ENCODE data around the gene CLIP2.

Gene CLIP2

GRCh38 chr7:74288034-74288881 lies 949 bp upstream of the CLIP2 start:
- no peaks in the 10 kb centered on the region for H3K9me3 ChIP-seq (ENCODE audit: control insufficient read depth, insufficient read depth, low read depth, low read length)
- ChIA-PET CTCF (interaction anchor here (0.7 to 4.7 kb wide), 5 partner anchors 9 to 278 kb away, joined by 3 to 40 read pairs (median 3); no protein-coding TSS in a partner anchor), POLR2A (interaction anchor here (1.3 to 1.6 kb wide), 3 partner anchors 15 to 77 kb away, joined by 4 to 10 read pairs (median 8); no protein-coding TSS in a partner anchor)
- no peak overlapping the region; the same call in 1 of the 2 replicates for H3K27ac ChIP-seq (ENCODE audit: extremely low read depth, low read depth, low read length)
- peaks cover 5% of the 10 kb centered on the region; the same call in 1 of the 2 replicates for H3K4me1 ChIP-seq (ENCODE audit: control insufficient read depth, insufficient read depth, low read length)
- TF ChIP-seq ZNF341 (tag by site-specific recombination; IDR thresholded peaks at IDR 0.05; ENCODE audit: low read depth), result peak; percentile 56
- peak; percentile 62 for TF ChIP-seq PRDM10 (tag by site-specific recombination; IDR thresholded peaks at IDR 0.05)
- TF ChIP-seq ZBTB17 (tag by site-specific recombination; IDR thresholded peaks at IDR 0.05), result 0 out of 2 replicates have a peak, but pooled peaks have one; percentile 10
- TF ChIP-seq ZNF239 (tag by site-specific recombination; IDR thresholded peaks at IDR 0.05), result no peak
- TF ChIP-seq ZNF843 (tag by site-specific recombination; IDR thresholded peaks at IDR 0.05), result no peak
- no peak for TF ChIP-seq ZNF521 (tag by site-specific recombination; IDR thresholded peaks at IDR 0.05)
- H3K36me3 ChIP-seq (ENCODE audit: control insufficient read depth in 2 of 2, insufficient read depth in 1 of 2, low read length in 2 of 2), result no peaks in the 10 kb centered on the region
- no peak overlapping the region for H3K4me3 ChIP-seq (ENCODE audit: low read depth, low read length)

GRCh38 chr7:74289659-74290552 lies 699 bp downstream of the CLIP2 start:
- Histone ChIP-seq H3K36me3 (ENCODE audit: control insufficient read depth in 2 of 2, insufficient read depth in 1 of 2, low read length in 2 of 2) (no peaks in the 10 kb centered on the region), H3K27ac (ENCODE audit: extremely low read depth, low read depth, low read length) (peak overlapping the region; percentile 57; the same call in 1 of the 2 replicates), H3K4me3 (ENCODE audit: low read depth, low read length) (peak overlapping the region; percentile 56), H3K4me1 (ENCODE audit: control insufficient read depth, insufficient read depth, low read length) (peaks cover 5% of the 10 kb centered on the region; the same call in 1 of the 2 replicates), H3K9me3 (ENCODE audit: control insufficient read depth, insufficient read depth, low read depth, low read length) (no peaks in the 10 kb centered on the region)
- TF ChIP-seq KLF1 (tag by site-specific recombination; IDR thresholded peaks at IDR 0.05) (peak; percentile 29; the same call in 1 of the 2 replicates), ZNF10 (tag by site-specific recombination; IDR thresholded peaks at IDR 0.05) (no peak), SP2 (tag by site-specific recombination; IDR thresholded peaks at IDR 0.05) (peak; percentile 7; the same call in 1 of the 2 replicates), HIC1 (tag by site-specific recombination; IDR thresholded peaks at IDR 0.05) (peak; percentile 70), GLIS2 (tag by site-specific recombination; IDR thresholded peaks at IDR 0.05) (peak; percentile 30; the same call in 1 of the 2 replicates), ZFHX2 (tag by site-specific recombination; conservative IDR thresholded peaks at IDR 0.05) (peak; percentile 71), ZNF529 (tag by site-specific recombination; IDR thresholded peaks at IDR 0.05; ENCODE audit: insufficient replicate concordance) (no peak), SP3 (tag by site-specific recombination; IDR thresholded peaks at IDR 0.05) (0 out of 2 replicates have a peak, but pooled peaks have one; percentile 14), ZNF138 (tag by site-specific recombination; IDR thresholded peaks at IDR 0.05; ENCODE audit: borderline replicate concordance) (no peak), EGR2 (tag by site-specific recombination; IDR thresholded peaks at IDR 0.05; ENCODE audit: low read depth) (peak; percentile 45; the same call in 1 of the 2 replicates), PATZ1 (tag by site-specific recombination; IDR thresholded peaks at IDR 0.05) (no peak), ZBTB26 (tag by site-specific recombination; optimal IDR thresholded peaks at IDR 0.05) (peak; percentile 37)
- CTCF ChIA-PET, result interaction anchor here (0.5 to 1.3 kb wide), 5 partner anchors 14 to 309 kb away, joined by 3 read pairs; no protein-coding TSS in a partner anchor
- POLR2A ChIA-PET, result interaction anchor here (0.7 to 1.7 kb wide), 2 partner anchors 10 to 22 kb away, joined by 8 to 9 read pairs; no protein-coding TSS in a partner anchor

Measured in HEK293 (cell line).